GM19438 (cell line): Measurements from ENCODE around the gene CACNA2D2.

ENCODE experiments used
- ATAC-seq: cut with Tn5 transposase; IDR thresholded peaks from one replicate; pipeline ENCODE4 v1.9.1; 2021; ENCODE audit warnings: low read depth; ENCODE audit not compliant: unreplicated experiment

Gene CACNA2D2

GRCh38 chr3:50503504-50504342 is at the start of gene CACNA2D2:
Gene CACNA2D2, minus strand, starts transcription at chr3:50503634. Its CDS starts 211 bp downstream, at chr3:50503423.
- no peak for ATAC-seq

DNA sequence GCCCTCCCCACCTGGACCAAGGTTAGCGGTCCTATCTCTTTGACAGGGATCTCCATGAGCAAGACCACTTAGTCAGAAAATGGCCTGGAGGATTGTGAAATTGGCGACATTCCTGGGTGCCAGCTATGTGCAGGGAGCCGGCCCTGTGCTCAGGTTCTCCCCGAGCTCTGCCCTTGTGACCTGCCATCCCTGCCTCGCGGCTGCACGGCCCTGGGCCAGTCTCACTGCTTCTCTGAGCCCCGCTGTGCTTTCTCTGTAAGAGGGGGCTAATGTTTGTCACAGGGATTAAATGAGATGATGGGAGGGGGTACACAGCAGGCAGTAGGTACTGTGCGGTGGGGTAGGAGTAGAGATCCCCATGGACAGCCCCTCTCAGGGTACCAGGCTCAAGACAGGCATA is 49.2 kb upstream of the CACNA2D2 start:
- no peak for ATAC-seq

DNA sequence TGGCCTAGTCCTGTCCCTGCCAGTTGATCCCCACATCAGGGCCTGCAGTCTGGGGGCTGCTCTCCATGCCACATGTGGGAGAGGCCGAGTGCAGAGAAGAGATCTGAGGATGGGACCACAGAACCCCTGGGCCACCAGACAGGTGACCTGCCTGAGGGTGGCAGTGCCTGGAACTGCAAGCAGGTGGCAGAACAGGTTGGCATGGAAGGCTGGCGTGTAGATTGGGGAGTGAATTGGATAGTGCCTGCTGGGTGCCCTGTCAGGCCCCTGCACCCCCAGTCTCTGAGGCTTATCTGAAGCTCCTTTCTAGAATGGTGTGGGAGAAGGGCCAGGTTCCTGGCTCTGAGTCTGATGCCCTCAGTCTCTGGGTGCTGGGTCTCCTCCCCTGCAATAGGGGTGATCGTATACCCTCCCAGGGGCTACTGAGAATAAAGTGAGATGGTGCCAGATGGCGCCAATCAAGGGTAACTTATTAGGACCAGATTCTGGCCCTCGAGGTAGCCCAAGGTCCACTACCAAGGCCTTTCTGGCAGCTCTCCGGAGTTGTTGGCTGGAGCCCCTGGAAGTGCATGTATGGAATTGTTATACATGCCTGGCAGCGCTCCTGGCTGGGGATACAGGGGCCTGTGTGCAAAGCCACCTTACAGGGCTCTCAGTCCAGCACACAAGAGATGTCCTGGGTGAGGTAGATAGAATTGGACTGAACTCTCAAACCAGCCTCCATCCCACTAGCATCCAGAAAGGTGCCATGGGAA is 48.4 kb upstream of the CACNA2D2 start:
- ATAC-seq, result no peak

DNA sequence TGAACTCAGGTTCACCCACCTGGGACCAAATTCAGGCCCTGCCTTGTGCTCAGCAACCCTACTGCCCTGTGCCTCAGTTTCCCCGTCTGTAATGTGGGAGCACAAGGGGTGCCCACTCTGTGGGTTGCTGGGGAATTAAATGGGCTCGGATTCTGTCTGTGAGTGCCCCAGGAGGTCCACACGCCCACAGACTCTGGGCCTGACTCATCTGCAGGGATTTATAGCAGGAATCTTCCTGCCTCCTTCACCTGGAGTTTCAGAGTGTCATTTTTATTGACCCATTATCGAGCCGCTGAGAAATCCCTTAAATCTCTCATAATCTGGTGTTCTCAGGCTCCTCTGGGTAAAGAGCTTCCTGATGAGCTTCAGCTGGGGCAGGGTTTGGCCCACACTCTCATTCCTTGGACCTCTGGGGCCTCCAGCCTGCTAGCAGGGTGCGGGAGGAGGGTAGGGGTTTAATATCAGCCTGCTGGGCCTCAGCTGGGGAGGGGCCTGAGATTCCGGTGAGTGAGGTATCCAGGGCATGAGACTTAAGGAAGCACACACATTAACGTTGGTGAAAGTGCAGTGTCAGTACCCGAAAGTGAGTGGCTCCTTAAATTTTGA is 47.7 kb upstream of the CACNA2D2 start:
- no peak for ATAC-seq

- no peak for ATAC-seq
Measured at GRCh38 chr3:50550079-50550736, 46.8 kb upstream of the CACNA2D2 start.

- no peak for ATAC-seq
Measured at GRCh38 chr3:50549226-50549625, 45.8 kb upstream of the CACNA2D2 start.

DNA sequence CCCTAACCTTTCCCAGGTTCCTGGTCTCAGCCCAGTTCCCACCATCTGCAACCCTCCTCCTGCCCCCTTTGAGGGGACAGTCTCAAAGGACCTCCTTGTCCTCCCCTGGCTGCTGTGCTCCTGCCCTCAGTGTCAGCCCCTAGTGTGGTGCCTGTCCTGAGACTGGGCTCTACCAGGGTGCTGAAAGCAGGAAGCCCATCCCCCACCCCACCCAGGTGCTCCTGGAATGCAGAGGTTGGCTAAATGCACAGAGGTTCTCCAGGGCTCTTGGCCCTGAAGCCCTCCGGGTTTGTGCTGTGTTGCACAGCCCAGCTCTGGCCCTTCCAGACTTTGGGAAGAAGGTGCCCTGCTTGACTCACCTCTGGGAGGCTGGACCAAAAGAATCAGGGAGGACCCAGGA is 42.3 kb upstream of the CACNA2D2 start:
- no peak for ATAC-seq

- ATAC-seq, result no peak
Measured at GRCh38 chr3:50542177-50543034, 39.0 kb upstream of the CACNA2D2 start.

GRCh38 chr3:50539356-50540286 is 36.2 kb upstream of the CACNA2D2 start:
- ATAC-seq, result no peak

GRCh38 chr3:50537421-50538129 is 34.1 kb upstream of the CACNA2D2 start:
- no peak for ATAC-seq

- no peak for ATAC-seq
Measured at GRCh38 chr3:50536471-50537180, 33.2 kb upstream of the CACNA2D2 start.

- no peak for ATAC-seq
Measured at GRCh38 chr3:50534681-50535330, 31.4 kb upstream of the CACNA2D2 start.

- ATAC-seq, result no peak
Measured at GRCh38 chr3:50533807-50534461, 30.5 kb upstream of the CACNA2D2 start.

DNA sequence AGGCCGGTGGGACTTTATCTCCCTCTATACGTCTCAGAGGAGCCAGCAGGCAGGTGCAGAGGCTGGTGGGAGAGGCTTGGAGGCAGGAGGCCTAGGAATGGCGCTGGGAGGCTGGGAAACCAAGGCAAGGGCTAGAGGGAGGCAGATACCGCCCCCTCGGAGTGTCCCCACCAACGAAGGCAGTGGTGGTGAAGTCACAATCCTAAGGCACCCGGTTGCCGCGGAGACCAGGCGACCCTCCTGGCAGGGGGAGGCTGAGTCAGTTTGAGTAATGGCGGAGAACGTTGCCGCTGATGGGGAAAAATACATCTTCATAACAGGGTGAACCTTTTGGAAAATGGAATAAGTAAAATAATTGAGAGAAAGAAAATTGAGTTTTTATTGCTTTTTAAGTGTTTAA is 29.9 kb upstream of the CACNA2D2 start:
- no peak for ATAC-seq

DNA sequence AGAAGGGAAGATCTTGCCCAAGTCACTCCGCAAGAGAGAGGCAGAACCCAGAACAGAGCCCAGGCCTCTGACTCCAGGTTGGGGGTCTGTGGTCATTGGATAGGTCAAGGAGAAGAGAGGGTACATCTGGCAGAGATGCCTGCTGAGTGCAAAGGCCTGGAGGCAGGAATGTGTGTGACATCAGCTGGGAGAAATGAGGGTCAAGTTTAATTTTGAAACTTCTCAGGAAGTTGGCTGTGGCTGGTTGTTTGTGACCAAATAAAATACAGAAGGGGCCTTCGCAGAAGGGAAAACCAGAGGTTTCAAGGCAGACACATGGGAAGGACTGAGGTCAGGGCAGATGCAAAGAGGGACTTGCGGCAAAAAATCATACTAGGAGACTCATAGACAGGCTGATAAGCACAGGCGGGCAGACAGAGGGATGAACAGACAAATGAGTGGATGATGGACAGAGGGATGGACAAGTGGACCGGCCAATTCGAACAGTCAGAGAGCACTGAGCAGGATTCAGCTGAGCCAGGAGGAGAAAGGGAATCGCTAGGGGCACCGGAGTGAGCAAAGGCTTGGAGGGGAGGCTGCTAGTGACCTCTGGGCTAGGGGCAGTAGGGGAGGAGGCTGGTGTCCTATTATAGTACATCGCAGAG is 28.8 kb upstream of the CACNA2D2 start:
- no peak for ATAC-seq

GRCh38 chr3:50531201-50531600 is 27.8 kb upstream of the CACNA2D2 start:
- no peak for ATAC-seq
